Sigmoid colon (tissue), 7 donors: Measurements from ENCODE around the gene OR2T11. TPM values are rescaled to one million over a fixed set of nuclear protein-coding genes. Genes with fewer than 3 reads are reported as not detected.

Experiments used
- DNase-seq: peaks from one replicate; pipeline ENCODE4 v3.0.0-alpha.2; 2019
- H3K27ac ChIP-seq, 4 donors: fragments of 200-600 bp; sonication (generic); one replicate each; pipeline ENCODE4 v1.5.1; 2016 to 2019; ENCODE audit warnings: mild to moderate bottlenecking in 1 of 4
- H3K27me3 ChIP-seq, 3 donors: fragments of 200-600 bp; sonication (generic); one replicate each; pipeline ENCODE4 v1.5.1; 2019; ENCODE audit warnings: mild to moderate bottlenecking in 1 of 3
- H3K36me3 ChIP-seq, 4 donors: fragments of 200-600 bp; sonication (generic); one replicate each; pipeline ENCODE4 v1.5.1; 2016 to 2019
- H3K4me1 ChIP-seq, 4 donors: fragments of 200-600 bp; sonication (generic); one replicate each; pipeline ENCODE4 v1.5.1; 2017 to 2019
- H3K4me3 ChIP-seq, 4 donors: fragments of 200-600 bp; sonication (generic); one replicate each; pipeline ENCODE4 v1.5.1; 2017 to 2019; ENCODE audit warnings: mild to moderate bottlenecking in 2 of 4, moderate library complexity in 1 of 4
- H3K9me3 ChIP-seq, 4 donors: fragments of 200-600 bp in 3 of 4; sonication (generic) in 3 of 4; one replicate each; pipeline versions ENCODE4 v1.5.1 to v1.6.1; 2013 to 2019
- CTCF ChIP-seq, 4 experiments: fragments of 450-650 bp in 3 of 4; fragments of 200-600 bp in 1 of 4; IDR thresholded peaks; one replicate each; pipeline ENCODE4 v1.5.1; 2016 to 2019; ENCODE audit warnings: antibody characterized with exemption in 4 of 4, mild to moderate bottlenecking in 3 of 4, moderate library complexity in 2 of 4
- EP300 ChIP-seq, 4 donors: sonication (generic); formaldehyde crosslinking; IDR thresholded peaks; one replicate each; pipeline ENCODE4 v1.6.1; 2017; ENCODE audit warnings: antibody characterized with exemption in 4 of 4
- POLR2A ChIP-seq, 2 donors: fragments of 450-650 bp; IDR thresholded peaks; one replicate each; pipeline ENCODE4 v1.6.1; 2016; ENCODE audit warnings: antibody characterized with exemption in 2 of 2, mild to moderate bottlenecking in 2 of 2, moderate library complexity in 2 of 2
- POLR2AphosphoS5 ChIP-seq, 4 donors: sonication (generic); formaldehyde crosslinking; IDR thresholded peaks; one replicate each; pipeline ENCODE4 v1.6.1; 2017; ENCODE audit warnings: antibody characterized with exemption in 4 of 4
- WGBS, 2 donors: extraction: QIAGEN DNeasy Blood & Tissue Kit; methylation state at CpG; one replicate each; pipeline ENCODE4 v1.1.7; 2013; 5-methylcytosine and 5-hydroxymethylcytosine counted together
- intact Hi-C: fragments of 100-400 bp; cut with DNase I; formaldehyde crosslinking; loops from one replicate; pipeline ENCODE4 v1.15.1; 2023
- polyA plus RNA-seq, 3 donors: library from polyadenylated mRNA; stranded (reverse); fragments of 200-250 nt; gene quantifications; one replicate each; pipeline ENCODE4 v1.2.3, GENCODE V29; 2013
- total RNA-seq, 4 donors: library from RNA; depleted of rRNA; stranded (reverse); fragments of >200 nt; gene quantifications; one replicate each; pipeline ENCODE4 v1.1.0, GENCODE V29; 2016
- donor health status: healthy with polysubstance abuse.
- donor health status: Bipolar disorder and iron deficiency.
- donor health status: healthy.

Gene OR2T11
- total and polyA plus RNA-seq, 7 donors = not detected

DNA sequence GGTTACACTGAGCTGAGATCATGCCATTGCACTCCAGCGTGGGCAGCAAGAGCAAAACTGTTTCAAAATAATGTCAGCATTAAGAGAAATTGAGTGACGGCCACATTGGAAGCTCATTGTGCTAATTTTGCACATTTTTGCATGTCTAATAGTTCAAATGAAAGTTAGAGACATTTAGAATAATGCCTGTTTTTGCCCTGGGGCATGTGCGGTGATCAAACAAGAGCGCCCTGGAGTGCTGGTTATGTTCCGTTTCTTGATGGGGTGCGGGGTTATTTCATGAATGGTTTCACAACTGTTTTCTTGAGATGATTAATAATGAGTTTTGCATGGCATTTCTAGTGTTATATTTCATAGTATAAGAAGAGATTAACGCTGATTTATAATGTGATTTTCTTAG is 13.1 kb downstream of the OR2T11 start:
- H3K36me3 ChIP-seq = no peaks in the 10 kb centered on the region
- 75 to 77% methylated on average over 7 of the region's 7 CpGs for WGBS, 2 donors
- no peaks in the 10 kb centered on the region for H3K9me3 ChIP-seq
- intact Hi-C loops = no loop called here
- no peak overlapping the region for H3K27ac ChIP-seq
- TF ChIP-seq POLR2AphosphoS5 (IDR thresholded peaks at IDR 0.05) = no peak
- TF ChIP-seq EP300 (IDR thresholded peaks at IDR 0.05) = no peak
- no peaks in the 10 kb centered on the region for H3K4me1 ChIP-seq
- H3K27me3 ChIP-seq = no peaks in the 10 kb centered on the region
- H3K4me3 ChIP-seq = no peak overlapping the region
- DNase-seq = no peak

DNA sequence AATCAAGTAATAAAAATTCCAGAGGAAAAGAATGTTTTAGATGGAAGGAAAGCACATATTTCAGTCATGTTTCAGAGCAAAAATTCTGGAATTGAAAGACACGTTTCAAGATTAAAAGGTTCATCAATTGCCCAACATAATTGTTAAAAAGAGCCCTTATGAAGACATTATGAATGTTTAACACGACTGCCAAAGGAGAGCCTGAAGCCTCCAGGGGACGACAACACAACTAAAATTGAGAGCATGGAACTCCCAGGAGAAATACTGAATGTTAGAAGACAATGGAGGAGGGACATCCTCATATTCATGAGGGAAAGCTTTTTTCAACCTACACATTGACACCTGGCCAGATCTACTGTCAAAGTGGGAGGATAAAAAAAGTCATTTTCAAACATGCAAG is 16.0 kb downstream of the OR2T11 start:
- no peak overlapping the region for H3K27ac ChIP-seq
- intact Hi-C loops = no loop called here
- no peaks in the 10 kb centered on the region for H3K27me3 ChIP-seq
- no peaks in the 10 kb centered on the region for H3K36me3 ChIP-seq
- no peak for DNase-seq
- TF ChIP-seq EP300 (IDR thresholded peaks at IDR 0.05) (no peak), POLR2A (IDR thresholded peaks at IDR 0.05) (no peak), CTCF (IDR thresholded peaks at IDR 0.05) (peak in 2 of 4 experiments; percentile 29 to 50), POLR2AphosphoS5 (IDR thresholded peaks at IDR 0.05) (no peak)
- no peaks in the 10 kb centered on the region for H3K4me1 ChIP-seq
- H3K4me3 ChIP-seq = no peak overlapping the region
- H3K9me3 ChIP-seq = no peaks in the 10 kb centered on the region
- WGBS, 2 donors = 2 to 6% methylated on average over 3 of the region's 3 CpGs

DNA sequence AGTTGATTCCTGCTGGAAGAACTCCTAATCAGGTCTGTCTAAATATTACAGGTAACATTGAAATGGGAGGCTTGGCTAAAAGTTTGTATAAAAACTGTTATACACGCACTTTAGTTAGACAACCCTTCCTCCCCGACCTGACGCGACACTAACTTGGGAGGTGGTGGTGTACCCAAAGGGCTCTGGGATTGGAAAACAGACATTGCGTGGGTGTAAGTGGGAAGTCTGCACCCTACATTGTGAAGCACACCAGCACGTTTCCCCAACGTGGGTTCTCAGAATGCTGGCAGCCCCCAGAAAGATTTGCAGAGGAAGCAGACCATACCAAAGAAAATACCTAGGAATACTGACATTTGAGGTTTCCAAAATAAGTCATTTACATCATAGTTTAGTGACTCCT is 16.8 kb downstream of the OR2T11 start:
- DNase-seq = no peak
- Histone ChIP-seq H3K4me3 (no peak overlapping the region), H3K4me1 (no peaks in the 10 kb centered on the region), H3K27ac (no peak overlapping the region), H3K36me3 (no peaks in the 10 kb centered on the region), H3K9me3 (no peaks in the 10 kb centered on the region), H3K27me3 (no peaks in the 10 kb centered on the region)
- 81 to 86% methylated on average over 7 of the region's 7 CpGs for WGBS, 2 donors
- no peak for TF ChIP-seq POLR2A (IDR thresholded peaks at IDR 0.05)
- no peak for TF ChIP-seq CTCF (IDR thresholded peaks at IDR 0.05)
- TF ChIP-seq EP300 (IDR thresholded peaks at IDR 0.05) = no peak
- TF ChIP-seq POLR2AphosphoS5 (IDR thresholded peaks at IDR 0.05) = no peak
- intact Hi-C loops = no loop called here

GRCh38 chr1:248613742-248614141 is 21.1 kb downstream of the OR2T11 start:
- TF ChIP-seq POLR2A (IDR thresholded peaks at IDR 0.05) (no peak), CTCF (IDR thresholded peaks at IDR 0.05) (no peak), EP300 (IDR thresholded peaks at IDR 0.05) (no peak), POLR2AphosphoS5 (IDR thresholded peaks at IDR 0.05) (no peak)
- no peaks in the 10 kb centered on the region for H3K36me3 ChIP-seq
- H3K4me1 ChIP-seq = no peaks in the 10 kb centered on the region
- H3K9me3 ChIP-seq = no peaks in the 10 kb centered on the region
- no peak for DNase-seq
- H3K27me3 ChIP-seq = no peaks in the 10 kb centered on the region
- H3K4me3 ChIP-seq = no peak overlapping the region
- WGBS, 2 donors = 80 to 84% methylated on average over 1 of the region's 1 CpG
- no peak overlapping the region for H3K27ac ChIP-seq
- intact Hi-C loops = no loop called here

DNA sequence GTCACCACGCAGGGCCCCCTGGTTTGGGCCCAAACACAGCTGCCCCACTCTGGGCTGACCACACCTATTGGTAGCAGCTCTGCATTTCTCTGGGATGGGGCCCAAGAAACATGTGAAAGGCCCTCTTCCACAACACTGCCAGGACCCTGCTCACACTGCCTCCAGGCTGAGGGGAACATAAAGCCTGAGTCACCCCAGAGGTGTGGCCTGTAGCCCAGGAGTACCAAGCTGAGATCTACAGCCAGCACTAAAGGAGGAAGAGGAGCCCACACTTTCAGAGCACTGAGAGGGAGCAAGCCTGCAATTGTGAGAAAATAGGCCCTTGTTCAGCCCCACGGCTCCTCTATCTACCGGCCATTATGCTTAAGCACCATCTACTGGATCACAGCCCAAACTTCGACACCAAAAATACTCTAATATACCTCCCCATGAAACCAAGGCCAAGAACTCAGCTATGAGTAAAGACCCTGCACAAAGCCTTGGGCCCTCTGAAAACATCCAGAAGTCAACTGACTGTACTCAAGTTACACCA is 22.9 kb downstream of the OR2T11 start:
- H3K4me1 ChIP-seq = no peaks in the 10 kb centered on the region
- no peak for DNase-seq
- intact Hi-C loops = no loop called here
- H3K9me3 ChIP-seq = no peaks in the 10 kb centered on the region
- WGBS, 2 donors = 84 to 89% methylated on average over 4 of the region's 4 CpGs
- no peak overlapping the region for H3K27ac ChIP-seq
- H3K36me3 ChIP-seq = no peaks in the 10 kb centered on the region
- no peaks in the 10 kb centered on the region for H3K27me3 ChIP-seq
- TF ChIP-seq POLR2A (IDR thresholded peaks at IDR 0.05) (no peak), POLR2AphosphoS5 (IDR thresholded peaks at IDR 0.05) (no peak), EP300 (IDR thresholded peaks at IDR 0.05) (no peak), CTCF (IDR thresholded peaks at IDR 0.05) (no peak)
- no peak overlapping the region for H3K4me3 ChIP-seq
